DMS 273 treated with DMSO at 0.1 percent for 48 hours (cell line): Measurements from ENCODE around the gene FSTL5.

ENCODE experiments used
- DNase-seq: peaks from one replicate; lab custom pipeline; 2025; lab: John Stamatoyannopoulos, UW

FSTL5 gene

DNA sequence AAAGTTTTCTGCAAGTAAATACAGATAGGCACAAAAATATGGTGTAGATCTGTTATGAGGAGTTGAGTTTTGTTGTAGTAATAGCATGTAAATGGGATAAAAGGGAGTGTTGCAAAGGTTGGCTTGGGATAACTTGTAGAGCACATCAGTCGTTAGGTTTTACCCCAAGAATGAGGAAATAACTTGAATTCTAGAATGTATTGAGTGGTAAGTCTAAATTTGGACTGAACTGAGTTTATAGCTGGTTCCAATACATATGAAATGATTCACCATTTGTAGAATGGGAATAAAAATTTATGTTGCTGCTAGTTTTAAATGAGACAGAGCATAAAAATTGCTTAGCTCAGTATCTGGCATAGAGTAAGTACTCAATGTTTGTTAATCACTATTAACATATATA, 719.2 kb downstream of the FSTL5 start:
- DNase-seq, result no peak

DNA sequence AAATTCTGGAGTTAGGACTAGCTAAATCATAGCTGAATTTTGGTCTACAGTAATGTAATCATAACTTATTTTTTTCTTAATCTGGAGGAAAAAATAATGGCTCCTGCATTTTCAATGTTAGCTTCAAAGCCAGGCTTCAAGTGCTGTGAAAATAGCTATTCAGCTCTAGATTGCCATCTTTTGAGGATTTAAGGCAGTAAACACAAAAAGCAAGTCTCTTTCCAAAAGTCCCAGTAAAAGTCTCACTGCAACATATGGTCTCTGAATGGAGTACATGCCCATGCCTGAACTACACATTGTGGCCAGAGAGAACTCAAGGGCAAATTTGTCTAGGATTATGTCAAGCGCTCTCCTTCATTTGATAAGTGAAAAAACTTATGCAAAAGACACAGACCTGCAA, 720.9 kb downstream of the FSTL5 start:
- DNase-seq, result peak; percentile 55

DNA sequence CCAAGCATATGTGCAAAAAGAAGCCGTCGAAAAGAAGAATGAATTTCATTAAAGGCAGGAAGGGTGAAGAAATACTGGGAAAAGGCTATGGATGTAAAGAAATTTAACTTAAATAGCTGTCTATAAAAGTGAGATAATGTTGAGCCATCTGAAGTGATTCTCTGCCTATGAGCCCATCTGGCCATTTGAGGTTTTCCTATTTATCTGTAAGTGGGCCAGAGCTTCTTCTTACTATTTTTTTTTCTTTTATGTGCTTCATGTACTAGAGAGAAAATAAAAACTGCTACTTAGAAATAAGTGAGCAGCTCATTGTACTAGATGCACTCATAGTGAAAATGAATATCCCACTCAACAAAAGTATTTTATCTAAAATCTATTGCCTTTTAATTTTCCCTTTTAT, 725.7 kb downstream of the FSTL5 start:
- DNase-seq, result no peak

DNA sequence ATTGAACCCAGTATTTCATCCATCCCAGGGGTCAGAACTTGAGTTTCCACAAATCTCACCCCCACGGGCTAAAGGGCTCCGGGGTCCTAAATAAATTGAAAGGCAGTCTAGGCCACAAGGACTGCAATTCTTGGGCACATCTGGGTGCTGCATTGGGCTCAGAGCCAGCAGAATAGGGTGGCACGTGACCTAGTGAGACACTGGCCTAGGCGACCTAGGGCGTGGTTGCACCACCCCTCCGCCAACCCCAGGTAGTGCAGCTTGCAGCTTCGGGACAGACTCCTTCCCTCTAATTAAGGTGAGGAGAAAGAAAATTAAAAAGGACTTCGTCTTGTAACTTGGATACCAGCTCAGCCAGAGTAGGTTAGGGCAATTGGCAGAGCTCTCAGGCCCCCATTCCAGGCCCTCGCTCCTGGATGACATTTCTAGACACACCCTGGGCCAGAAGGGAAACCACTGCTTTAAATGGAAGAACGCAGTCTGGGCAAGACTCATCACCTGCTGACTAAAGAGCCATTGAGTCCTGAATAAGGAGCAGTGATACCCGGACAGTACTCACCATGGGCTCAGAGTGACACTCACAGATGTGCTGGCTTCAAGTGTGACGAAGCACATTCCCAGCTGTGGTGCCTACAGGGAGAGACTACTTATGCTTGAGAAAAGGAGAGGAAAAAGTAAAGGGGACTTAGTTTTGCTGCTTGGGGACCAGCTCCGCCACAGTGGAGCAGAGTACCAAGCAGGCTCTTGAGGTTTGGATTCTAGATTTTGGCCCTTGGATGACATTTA, 735.4 kb downstream of the FSTL5 start:
- DNase-seq, result no peak

DNA sequence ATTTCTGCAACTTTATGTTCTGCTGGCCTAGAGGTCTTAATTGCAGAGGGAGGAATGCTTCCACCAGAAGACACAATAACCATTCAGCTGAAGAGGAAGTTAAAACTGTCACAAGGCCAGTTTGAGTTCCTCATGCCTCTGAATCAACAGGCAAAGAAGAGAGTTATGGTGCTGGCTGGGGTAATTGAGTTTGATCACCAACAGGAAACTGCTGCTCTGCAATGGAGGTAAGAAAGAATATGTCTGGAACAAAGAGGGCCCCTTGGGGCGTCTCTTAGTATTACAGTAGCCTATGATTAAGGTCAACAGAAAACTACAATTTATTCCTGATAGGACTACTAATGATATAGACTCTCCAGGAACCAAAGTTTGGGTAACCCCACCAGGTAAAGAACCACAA, 744.0 kb downstream of the FSTL5 start:
- DNase-seq, result no peak

DNA sequence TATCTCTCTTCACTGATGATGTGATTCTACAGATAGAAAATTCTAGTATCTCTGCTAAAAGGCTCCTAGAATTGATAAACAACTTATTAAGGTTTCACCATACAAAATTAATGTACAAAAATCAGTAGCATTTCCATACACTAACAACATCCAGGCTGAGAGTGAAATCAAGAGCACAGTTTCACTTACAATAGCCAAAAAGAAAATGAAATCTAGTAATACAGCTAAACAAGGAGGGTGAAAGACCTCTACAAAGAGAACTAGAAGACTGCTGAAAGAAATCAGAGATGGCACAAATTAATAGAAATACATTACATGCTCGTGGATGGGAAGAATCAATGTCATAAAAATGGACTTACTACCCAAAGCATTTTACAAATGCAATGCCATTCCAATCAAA, 751.9 kb downstream of the FSTL5 start:
- DNase-seq, result no peak

DNA sequence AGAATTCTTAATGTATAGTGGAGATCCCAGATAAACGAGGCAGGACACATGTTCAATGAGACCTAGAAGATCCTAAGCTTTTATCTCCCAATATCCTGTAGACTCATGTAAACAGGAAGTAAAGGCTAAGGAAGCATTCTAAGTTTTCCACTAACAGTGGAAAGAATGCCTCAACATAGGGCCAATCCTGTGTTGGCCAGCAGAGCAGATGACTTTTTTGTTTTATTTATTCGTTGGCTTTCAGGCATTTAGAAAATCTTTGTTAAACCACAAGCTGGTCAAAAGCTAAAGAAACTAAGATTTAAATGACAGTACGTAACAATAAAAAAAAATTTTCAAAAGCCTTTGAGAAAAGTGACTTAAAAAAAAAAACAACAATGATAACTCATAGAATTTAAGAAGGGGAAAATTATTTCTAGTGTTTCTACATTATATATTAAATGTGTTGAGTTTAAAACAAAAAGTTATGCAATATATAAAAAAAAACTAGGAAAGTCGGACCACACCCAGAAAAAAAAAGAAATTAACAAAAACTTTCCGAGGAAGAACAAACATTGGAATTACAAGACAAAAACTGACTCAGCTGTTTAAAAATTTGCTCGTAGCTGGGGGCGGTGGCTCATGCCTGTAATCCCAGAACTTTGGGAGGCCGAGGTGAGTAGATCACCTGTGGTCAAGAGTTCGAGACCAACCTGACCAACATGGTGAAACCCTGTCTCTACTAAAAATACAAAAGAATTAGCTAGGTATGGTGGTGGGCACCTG, 759.3 kb downstream of the FSTL5 start:
- no peak for DNase-seq

DNA sequence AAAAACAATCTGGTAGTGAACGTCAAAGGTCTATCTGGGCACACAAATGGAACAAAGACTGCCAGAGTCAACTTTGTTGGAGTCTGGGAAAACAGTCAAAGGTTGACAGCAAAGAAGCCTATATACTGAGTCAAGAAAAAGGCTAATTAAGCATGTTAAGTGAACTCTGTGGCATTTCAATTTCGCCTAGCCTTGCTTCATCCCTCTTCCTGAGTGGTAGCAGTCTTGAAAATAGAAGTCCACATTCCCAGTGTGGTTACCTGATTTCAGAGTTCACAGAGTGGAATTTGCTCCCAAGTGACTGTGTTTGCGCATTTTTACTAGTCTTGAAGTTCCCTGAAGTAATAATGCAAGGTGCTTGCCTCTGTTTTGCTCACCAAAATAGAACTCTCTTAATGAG, 760.0 kb downstream of the FSTL5 start:
- DNase-seq, result no peak

DNA sequence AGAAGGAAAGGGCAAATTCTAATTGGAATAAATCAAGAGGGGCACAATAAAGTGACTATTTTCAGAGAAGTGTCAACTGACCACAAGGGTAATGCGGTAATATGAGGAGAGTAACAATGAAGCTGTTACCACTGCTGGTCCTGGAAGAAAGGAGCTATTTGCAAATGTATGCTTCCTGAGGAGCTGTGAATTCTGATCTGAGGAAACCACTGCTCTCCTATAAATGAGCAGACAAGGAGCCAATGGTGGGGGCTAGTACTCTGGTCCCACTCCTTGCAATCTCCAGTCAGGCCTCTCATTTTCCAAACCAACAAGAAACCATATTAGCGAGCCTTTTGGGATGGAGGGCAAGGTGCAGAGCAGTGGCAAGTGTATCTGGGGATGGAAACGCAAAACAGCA, 770.2 kb downstream of the FSTL5 start:
- DNase-seq, result no peak

DNA sequence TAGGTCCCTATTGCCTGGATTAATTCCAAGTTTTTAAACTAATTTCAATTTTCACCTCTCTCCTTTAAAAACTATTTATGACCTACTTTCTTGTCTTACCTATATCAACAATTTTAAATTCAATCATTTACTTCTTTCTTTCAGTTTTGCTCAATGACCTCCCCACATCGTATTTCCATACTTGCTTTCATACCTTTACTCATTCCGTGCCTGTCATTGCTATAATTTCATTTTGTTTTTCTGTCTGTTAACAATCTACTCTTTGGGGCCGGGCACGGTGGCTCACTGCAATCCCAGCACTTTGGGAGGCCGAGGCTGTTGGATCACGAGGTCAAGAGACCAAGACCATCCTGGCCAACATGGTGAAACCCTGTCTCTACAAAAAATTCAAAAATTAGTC, 781.1 kb downstream of the FSTL5 start:
- DNase-seq, result no peak

DNA sequence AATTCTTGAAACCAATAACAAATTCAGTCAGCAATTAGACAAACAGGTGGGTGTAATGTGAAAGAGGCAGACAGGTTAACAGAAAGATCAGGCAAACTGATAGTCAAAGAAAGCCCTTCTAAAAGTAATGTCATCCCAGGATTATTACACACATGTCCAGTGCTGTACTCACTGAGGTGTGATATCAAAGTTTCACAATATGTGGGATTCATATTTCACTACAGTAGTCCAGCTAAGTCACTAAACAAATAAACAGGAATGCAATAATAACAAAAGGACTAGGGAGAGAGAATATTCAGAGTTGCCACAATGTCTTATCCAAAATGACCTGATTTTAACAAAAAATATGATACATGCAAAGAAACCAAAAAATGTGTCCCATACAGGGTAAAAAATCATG, 787.5 kb downstream of the FSTL5 start:
- DNase-seq, result no peak

DNA sequence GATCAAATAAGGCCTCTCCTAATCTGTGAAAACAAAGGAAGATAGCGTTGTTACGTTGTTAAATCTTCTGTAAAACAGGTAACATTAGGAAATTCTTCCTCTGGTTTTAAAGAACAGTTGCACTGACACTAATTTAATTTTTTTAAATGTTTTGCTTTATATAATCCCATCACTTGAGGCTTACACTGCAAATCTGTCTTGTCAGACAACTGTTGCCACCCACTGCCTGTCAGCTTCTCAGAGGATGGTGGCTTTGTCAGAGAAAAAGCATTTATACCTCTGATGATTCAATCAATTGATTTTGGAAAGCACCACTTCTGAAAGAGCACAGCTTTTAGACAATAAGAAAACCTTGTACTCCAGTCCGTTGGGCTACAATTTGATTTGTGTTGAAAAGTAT, 799.1 kb downstream of the FSTL5 start:
- DNase-seq, result no peak

DNA sequence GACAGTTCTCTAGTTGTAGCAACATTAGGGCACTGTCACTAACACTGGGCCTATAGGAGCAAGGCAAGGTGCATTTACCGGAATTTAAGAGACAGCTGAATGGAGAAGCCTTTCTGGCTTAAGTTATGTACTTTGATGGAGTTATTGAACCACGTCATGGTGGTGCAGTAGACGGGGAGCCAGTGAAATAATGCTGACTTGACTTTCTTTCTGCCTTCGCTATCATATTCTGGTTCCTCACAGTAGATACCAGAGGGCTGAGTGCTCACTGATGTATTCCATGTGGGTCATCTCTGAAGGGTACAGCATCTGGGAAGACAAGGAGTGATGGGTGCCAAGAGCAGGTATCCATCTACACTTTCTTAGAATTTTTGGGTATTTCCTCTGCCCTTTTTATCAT, 802.8 kb downstream of the FSTL5 start:
- DNase-seq, result no peak

DNA sequence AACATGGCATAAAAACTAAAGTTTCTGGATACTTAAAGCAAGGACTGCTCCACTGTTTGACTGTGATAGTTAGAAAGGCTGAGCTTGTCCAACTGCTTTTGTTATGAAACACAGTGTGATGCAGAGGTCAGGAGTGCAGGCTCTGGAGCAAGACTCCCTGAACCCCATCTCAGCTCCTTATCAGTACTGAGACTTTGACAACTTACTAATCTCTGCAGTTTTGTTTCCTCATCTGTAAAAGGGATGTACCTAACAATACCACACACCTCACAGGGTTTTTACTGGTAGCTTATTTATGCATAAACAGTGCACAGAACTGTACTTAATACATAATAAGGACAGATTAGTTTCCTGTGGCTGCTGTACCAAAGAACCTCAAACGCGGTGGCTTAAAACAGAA, 804.3 kb downstream of the FSTL5 start:
- no peak for DNase-seq

DNA sequence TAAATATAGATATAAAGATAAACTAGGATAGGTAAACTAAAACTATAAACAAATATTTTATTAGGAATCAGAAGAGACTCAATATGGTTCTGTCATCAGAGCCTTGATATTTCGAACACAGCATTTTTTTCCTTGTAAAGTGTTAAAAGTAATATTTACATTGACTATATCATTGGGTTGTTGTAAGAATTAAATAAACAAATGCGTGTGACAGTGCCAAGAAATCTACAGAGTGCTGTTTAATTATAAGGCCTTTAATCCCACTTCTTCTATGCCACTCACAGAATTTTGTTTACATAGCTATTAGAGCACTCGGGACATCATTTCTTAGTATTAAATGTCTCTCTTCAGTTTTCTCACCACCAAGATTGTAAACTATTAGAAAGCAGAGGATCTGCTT, 807.4 kb downstream of the FSTL5 start:
- no peak for DNase-seq

DNA sequence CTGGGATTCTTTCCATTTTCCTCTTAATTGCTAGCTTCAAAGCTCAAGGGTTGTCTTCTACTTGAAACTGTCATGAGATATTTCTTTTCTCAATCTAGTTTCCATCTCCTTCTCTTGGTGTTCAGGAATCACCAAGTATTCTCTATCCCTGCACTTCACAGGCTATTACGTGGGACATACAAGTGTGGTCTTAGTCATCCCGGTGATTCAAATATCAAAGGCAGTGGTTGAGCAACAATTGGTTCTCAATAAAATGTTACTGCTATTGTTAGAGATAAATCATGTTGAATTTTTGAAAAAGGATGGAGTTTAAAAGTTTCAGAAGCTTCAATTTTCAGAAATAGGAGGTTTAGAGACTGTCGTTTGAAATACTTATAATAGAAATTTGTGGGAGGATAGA, 812.9 kb downstream of the FSTL5 start:
- DNase-seq, result no peak

DNA sequence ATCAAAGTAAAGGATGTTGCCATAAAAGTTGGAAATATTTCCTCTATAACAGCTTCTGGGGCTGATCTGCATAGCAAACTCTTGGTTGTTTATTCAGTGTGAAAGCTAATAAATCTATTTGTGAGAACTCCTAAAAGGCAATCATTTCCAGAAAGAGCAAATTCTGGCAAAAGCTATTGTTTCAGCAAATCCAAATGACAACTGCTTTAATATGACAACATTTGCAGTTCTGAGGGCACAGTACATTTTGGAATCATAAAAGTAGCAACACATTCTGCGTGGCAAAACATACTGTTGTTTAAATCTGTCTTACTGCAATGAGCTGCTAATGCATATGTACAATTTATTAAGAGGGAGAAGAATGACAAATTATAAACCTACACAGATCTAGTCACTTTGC, 818.1 kb downstream of the FSTL5 start:
- no peak for DNase-seq

DNA sequence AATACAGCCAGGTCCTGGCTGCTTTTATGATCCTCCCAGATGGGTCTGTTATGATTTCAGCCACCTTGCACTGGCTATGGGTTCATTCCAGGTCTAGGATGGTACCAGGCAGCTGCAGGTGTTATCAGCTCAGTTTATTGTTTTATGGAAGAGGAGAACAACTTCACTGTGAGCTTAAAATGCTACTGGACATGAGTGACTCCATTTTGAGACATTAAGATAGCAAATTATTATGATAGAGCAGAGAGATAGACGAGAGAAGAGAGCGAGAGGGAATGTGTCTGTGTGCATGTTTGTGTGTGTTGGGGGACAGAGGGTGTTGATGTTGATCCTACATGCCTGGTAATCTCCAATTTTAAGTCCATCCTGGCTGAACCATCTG, 820.2 kb downstream of the FSTL5 start:
- DNase-seq, result no peak

DNA sequence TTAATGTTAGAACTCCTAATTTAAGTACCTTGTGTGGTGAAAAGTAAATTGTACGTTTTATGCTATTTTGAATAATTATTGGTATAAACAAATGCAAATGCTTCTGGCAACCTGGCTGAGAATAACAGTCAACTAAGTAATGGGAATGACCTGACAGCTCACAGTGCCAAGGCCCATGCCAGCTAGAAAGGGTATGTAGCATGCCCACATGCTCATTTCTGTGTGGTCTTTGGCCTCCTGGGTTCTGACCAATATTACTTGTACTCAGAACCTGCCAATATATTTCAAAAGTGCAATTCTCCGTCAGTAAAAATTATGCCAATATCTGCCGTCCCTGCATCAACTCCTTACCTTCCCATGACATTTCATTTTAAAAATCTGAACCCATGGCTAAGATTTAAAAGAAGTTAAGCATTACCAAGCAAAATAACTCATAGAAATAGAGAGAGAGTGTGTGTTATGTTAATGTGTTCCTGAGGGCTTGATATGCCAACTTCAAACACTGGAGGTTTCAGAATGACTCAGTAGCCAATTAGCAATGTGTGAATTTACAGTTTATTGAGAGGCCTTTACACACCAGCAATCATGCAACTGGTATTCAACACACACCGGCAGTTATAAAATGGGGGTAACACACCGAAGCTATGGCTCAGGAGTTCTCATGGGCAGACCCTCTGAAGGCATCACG, 820.8 kb downstream of the FSTL5 start:
- no peak for DNase-seq

DNA sequence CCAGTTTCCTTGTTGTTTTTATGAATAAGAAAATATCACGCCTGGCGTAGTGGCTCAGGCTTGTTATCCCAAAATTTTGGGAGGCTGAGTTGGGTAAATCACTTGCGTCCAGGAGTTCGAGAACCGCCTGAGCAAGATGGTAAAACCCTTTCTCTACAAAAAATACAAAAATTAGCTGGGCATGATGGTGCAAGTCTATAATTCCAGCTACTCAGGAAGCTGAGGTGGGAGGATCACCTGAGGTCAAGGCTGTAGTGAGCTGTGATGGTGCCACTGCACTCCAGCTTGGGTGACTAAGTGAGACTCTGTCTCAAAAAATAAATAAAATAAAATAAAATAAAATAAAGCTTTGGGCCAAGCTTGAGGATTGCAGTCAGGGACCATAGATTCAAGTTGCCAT, 827.2 kb downstream of the FSTL5 start:
- DNase-seq, result no peak

DNA sequence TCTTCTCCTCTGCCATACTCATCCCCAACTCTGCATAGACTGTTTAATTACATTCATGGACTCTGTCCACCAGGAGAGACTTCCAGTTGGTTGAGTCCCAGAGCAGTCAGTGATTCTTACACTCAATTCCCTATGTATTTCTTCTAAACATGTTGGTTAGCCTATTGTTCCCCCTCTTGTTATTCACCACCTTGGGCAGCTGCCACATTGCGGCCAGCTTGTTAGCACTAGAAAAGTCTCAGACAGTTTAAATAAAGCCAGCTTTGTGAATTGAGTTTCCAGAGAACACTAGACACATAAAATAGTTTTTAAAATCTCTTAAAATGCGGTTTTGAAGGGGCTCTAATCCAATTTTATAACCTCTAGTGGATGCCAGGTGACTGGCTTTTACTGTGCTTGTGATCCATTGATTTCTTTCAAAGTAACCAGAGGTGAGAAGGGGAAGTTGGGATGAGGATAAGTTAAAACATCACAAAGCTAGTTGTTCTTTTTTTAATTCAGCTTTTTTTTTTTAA, 827.7 kb downstream of the FSTL5 start:
- no peak for DNase-seq
